AG08396 (cell line): Measurements from ENCODE around the gene IARS1.

ENCODE experiments used
- DNase-seq: peaks from one replicate; pipeline ENCODE4 v3.0.0; 2012; ENCODE audit warnings: low spot score, mixed read lengths

The IARS1 gene

DNA sequence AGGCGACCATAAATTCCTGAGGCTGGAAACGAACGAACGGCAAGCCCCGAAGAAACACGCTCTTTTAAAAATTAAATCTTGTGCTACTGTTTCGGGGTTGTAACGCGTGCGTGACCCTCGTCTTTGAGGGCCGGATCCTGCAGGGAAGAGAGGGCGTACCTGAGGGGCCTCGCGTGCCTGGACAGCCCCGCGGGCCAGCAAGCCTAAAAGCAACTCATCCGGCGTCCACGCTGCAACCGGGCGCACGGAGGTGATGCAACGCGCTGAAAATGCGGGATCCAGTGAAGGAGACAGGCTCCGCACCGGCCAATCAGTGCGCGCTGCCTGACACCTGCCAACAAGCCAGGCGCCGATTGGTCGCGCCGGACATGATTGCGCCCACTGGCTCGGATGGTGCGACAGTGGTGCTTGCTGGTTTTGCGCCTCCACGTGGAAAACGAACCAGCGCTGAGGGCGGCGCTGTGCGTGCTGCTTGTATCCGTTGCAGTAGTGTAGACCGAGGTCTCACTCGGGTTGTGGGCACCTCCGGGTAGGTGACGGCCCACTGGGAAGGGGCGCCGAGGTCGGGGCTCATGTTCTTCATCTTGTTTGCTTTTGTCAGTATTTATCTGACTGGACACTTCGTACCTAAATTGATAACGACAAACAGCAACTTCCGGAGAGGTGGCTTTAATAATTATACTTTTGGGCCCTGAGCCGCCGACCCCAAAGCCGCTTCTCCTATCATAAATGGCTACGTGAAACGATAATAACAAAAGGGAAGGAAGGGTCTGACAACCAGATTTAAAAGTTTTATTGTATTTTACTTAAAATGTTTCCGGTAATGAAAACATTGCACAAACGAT is at the start of gene IARS1:
TSS of gene IARS1 (minus strand) at position 246 of the 845 bp plus-strand sequence. CDS start 4,278 bp downstream, outside the sequence.
- peak; percentile 96 for DNase-seq

DNA sequence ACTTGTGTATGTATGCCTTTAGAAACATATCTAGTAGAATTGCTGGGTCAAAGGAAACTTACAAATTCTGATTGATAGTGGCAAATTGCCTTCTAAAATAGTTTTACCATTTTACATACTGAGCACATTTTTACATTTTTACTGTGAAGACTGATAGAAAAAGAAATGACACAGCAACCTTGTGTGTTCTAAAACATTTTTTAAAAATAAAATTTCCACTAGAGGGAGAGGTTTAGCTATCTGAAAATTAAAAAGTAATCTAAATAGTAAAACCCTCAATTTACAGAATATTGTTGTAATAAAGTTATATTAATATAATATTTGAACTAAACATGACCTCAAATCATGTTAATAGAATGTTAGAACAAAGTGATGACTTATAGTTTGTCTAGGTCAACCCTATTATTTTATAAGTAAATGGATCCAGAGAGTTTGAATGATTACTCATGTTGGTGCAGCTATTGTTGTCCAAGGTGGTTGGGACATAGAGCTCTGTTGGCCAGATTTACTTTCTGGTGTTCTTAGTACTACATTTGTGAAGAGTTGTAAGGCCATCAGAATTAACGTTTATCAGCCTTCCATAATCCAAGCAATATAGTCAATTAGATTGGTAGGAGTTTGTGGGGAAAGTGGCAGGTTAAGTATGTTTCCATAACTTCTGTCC is 49.5 kb upstream of the IARS1 start:
- no peak for DNase-seq

DNA sequence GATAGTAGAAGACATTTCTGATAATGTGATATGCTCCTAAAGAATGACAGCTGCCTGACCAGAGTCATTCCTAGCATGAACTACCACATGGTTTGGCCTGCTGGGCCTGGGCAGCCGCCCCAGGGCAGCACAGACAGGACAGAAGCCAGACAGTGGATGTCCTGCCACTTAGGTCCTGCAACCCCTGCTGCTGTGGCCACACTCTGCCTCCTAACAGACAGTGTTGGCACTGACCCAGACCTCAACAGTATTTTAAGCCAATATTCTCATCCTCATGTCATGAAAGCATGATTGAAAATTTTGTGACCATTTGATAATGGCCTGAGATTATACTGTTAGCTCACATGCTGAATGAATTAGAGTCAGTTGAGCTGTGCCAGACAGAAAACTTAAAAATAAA is 48.1 kb upstream of the IARS1 start:
- no peak for DNase-seq

DNA sequence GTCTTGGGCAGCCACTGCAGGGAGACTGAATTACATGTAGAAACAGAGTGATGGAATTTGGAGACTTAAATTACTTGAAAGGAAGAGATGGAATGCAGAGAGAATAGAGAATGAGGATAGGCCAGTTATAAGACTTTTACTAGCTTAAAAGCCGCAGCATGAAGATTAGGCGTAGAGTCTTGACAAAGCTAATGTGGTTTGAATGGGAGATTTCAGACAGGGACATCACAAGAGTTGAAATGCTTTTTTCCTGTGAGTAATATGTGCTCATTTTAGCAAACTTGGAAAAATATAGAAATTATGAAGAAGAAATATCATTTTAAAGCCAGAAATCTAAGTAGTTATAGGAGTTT is 39.8 kb upstream of the IARS1 start:
- DNase-seq: no peak

DNA sequence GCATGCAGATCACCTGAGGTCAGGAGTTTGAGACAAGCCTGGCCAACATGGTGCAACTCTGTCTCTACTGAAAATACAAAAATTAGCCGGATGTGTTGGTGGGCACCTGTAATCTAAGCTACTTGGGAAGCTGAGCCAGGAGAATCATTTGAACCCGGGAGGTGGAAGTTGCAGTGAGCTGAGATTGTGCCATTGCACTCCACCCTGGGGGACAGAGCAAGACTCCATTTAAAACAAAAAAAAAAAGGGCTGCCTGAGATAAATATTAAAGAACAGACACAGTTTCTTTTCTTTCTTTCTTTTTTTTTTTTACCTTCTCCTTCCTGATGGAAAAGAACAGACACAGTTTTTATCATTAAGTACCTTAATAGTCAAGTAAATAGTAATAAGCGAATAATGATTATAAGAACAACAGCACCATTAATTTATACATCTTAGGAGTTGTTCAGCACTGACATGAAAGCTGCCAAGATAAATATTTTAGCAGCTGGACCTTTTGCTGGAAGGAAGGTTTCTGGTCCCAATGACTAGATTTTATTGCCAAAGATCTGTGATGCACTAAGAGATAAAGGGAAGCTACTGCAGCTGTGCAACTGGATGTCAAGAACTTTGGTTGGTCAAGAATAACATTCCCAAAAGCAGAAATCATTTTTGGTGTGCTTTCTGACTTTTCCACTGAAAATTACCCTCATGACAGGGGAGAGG is 39.2 kb upstream of the IARS1 start:
- DNase-seq: no peak

DNA sequence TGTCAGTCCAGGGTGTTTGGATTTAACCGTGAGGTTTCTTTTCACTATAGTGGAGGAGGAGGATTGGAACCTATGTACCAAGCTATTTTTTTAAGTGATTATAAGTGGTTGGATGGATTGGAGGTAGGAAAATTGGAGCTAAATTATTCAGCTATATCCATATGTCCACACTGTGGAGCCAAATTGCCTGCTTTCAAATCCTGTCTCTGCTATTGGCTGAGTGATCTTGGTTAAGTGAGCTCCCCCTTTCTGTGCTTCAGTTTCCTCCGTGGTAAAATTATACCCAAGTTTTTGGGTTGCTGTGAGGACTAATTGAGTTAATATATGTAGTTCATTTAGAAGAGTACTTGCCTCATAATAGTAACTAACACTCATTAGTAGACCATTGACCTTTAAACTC is 34.7 kb upstream of the IARS1 start:
- peak; percentile 61 for DNase-seq

DNA sequence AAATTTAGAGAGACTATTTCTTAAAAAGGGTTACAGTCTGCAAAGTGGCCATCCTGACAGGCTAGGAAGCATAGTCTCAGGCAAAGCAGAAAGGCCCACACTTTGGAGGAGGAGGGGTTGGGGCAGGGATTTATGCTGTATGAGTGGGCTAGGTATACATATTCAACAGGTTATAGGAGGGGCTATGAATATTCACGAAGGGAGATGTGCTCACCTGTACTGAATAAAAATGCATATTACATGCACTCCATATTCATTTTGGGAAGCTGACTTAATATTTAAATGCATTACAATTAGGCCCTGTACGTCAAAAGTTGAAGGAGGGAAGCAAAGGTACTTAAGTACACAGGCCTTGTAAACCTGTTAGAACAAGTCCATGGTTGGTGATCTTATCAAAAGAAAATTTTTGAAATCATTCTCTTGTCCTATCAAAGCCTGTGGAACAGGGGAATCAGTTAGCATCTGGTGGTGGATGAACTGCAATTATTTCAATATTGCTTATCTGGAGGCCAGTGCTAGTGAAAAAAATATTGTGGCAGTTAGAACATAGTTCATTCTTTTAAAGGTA is 33.9 kb upstream of the IARS1 start:
- no peak for DNase-seq

DNA sequence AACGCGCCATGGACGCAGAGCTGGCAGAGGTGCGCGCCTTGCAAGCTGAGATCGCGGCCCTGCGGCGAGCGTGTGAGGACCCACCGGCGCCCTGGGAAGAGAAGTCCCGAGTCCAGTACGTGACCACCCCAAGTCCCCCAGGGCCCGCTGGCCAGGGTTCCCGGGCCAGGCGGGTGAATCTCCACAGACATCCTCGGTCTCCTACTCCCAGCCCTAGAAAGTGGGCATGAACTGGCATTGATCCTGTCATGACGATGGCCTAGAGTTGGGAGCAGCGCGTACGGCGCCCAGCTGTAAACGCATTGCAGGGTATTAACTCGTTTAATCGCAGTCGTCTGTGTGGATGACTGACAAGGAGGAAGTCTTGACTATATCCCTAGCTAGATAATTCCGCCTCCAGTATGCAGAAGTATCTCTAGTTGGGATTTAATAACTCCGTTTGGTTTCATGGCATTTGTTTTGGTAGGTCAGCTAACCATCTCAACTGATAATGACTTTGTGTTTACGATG is 32.5 kb upstream of the IARS1 start:
- peak; percentile 38 for DNase-seq

DNA sequence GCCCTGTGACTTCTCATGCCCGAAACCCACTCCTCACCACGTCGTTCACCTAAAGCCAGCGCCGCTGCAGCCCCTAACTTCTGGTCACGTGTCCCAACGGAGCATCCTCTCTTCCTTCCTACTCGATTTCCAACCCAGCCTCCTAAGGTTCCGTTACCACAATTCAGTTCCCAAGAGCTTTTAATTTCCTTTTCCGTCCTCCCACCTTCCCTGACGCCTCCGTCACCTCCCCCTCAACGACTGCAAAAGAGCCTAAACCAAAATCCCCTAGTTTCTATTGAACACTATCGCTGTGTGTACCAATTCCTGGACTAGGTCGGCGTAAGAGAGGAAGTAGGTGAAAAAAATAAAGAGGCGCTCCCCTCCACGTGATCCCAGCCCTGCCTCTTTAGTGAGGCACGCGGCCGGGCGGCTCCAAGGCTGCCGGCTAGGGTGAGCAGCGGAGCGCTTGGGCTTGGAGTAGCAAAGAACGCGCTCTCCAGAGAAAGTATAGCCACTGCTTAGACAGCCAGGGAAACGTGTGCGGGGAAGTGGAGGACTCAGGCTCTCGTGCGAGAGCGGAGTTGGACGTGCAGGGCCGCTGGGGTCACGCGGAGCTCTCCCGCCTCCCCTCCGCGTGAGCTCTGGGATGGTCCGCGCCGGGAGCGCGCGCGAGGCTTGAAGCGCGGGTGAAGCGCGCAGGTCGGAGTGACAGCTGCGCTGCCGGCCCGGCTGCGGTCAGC is 31.9 kb upstream of the IARS1 start, which contains the start of the genes CENPP and NOL8:
TSS of gene CENPP (plus strand) at position 685 of the 722 bp plus-strand sequence.
TSS of gene NOL8 (minus strand) at position 82 of the 722 bp plus-strand sequence. CDS start 1,189 bp downstream, outside the sequence.
- DNase-seq: peak; percentile 91

DNA sequence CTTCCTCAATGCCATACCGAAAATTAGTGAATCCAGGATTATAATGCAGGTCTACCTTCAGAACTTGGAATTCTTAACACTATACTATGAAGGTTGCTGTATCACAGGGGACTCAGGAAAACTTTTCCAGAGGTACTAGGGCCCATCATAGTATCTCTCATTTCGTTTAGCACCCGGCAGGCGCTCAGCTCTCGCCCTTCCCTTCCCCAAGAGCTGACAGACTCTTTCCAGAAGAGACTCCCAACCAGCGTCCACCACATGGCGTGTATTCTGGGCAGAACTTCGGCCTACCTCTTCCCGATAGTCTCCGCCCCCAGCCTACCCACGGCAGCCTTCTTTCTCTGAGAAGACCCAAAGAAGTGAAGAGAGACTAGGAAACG is 31.4 kb upstream of the IARS1 start:
- DNase-seq: no peak

DNA sequence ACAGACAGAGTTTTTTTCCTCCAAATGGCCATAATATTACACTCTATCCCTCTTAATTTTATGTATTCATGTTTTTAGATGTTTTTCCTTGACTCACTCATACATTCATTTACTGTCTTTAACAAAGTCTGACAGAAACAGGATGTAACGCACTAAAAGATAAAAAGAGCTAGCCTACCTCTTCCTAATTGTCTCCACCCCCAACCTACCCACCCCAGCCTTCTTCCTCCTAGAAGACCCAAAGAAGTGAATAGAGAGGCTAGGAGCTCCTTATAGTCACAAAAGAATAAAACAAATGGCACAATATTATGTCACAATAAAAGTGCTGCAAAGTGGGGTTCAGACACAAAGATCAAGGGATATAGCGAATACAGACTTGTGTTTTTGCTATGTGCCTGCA is 30.9 kb upstream of the IARS1 start:
- DNase-seq: no peak

DNA sequence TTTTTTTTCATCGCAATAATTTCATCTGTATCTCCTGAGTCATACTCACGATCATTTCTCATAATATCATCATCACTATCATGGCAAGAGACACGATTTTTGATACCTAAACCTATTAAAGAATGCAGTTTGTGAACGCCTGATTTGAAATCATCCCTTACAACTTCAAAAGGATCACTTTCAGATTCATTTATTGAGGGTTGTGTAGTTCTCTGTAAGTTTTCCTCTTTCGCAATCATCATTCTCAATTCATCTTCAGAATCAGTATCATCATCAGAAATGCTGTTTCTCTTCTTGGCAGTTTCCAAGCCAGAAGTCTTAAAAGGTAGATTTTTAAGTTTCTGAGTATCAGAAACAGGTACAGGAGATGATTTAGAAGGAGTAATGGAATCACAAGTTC is 22.0 kb upstream of the IARS1 start:
- DNase-seq: no peak

DNA sequence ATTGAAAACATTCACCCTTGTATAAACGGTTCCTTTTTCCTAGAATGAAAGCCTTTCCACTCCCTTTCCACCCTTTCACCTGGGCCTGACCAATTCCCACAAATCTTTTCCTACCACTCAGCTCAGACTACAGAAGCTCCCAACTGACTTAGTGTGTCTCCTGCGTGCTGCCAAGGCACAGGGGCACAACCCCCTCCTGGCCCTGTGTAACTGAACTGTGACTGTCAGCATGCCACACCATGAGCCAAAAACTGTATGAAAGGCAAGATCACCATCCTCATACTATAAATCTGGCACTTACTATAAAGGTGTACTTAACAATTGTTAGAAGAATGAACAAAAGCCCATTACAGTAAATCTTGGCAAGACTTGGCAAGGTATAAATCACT is 20.1 kb upstream of the IARS1 start:
- no peak for DNase-seq

DNA sequence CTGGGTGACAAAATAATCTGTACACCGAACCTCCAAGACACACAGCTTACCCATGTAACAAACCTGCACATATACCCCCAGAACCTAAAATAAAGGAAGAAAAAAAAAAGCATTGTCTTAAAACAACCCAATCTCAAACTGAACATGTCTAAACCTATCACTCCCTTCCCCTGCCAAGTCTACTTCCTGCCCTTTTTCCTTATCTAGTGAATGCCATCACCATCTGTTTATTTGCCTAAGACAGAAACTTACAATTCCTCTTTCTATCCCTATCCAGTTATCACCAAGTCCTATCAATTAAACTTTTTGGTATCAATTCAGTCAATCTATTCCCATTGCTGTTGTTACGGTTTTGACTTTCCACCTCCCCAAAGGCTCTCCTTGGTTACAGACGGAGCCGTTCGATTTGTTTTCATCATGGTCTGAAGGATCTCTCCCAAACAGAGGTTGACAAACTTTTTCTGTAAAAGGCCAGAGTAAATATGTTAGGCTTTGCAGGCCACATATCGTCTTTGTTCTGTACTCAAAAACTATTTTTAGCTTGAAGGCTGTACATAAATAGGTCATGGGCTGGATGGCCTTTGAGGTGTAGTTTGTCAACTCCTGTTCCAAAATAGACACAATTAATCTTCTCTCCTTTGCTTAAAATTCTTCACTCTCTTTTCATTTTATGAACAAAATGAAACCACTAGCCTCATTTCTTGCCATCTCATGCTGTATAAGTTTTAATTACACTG is 19.6 kb upstream of the IARS1 start:
- no peak for DNase-seq

DNA sequence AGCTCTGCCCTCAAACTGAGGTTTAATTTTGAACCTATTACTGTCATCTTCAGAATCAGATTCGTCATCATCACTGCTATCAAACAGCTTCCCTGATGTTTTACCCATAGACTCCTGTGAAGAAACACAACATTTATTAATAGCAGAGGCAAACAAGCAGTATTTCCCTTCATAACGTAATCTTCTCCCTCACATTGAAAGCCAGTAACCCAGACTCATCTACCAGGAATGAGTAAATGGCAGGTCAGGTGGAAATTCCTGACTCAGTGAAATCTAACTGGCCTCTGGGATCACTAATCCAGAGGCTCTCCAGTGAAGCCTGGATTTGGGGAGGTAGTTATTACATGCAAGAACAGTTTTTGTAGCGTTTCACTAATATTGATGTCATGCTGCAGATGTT is 17.1 kb upstream of the IARS1 start:
- DNase-seq: no peak

DNA sequence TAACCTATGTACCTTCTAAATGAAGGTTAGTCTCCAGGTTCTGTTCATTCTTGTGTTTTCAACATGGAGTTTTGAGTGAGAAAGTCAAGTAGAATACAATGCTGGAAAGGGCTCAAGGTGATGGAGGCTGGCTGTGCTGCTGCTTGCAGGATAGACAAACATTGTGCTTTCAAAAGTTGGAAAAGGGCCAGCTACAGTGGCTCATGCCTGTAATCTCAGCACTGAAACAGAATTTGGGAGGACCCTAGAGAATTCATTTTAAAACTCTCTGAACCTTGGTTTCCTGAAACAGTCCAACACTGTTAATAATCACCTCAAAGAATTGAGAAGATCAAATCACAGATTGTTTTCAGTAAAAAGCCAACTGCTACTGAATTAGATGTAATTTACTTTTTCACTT is 15.4 kb upstream of the IARS1 start:
- no peak for DNase-seq

DNA sequence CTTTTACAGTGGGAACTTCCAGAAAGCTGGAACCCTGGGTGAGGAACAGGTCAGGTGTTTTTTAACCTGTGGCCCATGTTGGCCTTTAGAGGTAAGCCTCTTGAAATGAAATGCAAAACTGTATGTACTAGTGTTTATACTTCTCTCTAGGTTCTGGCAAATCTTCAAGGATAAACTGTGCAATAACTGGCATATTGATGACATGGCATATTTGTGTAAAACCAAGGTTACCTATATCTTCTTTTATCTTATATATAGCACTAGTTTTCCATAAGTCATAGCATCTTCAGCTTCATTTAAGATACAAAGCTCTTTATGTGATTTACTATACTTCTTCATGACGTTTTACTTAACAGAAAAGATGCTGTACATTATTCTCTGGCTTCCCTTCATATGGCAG is 7.4 kb upstream of the IARS1 start:
- no peak for DNase-seq

DNA sequence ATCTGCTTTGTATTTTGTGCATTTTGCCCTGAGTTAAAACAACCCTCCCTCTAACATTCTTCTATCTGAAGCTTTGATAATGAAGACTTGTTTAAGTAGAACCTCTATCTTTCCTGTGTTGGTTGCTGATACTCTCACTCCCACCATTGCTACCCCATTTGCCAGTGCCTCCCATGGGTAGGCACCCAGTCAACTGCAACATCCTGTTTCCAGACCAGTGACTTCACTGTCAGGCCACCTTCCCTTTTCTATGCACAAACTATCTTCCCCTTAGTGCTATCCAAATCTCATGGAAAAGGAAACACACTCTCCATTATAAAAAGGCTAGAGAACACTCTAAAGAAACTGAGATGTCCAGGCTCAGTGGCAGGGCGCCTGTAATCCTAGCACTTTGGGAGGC is 5.6 kb upstream of the IARS1 start:
- no peak for DNase-seq

DNA sequence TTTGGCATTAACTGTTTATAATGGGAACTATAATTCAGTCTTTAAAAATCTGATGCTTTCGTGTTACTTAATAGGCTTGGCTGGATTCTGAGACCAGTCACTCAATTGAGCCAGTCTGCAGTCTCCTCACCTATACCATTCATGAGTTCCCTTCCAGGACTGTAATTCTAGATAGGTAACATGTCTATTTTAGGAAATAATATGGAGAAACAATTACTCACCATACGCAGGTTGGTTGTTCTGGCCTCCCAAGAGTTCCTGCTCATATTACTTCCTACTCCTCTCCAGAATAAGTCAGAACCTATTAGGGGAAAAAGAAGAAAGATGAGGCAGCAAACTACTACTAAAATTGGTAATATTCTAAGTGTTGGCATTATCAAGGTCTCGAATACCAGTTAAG is 4.5 kb upstream of the IARS1 start:
- no peak for DNase-seq

DNA sequence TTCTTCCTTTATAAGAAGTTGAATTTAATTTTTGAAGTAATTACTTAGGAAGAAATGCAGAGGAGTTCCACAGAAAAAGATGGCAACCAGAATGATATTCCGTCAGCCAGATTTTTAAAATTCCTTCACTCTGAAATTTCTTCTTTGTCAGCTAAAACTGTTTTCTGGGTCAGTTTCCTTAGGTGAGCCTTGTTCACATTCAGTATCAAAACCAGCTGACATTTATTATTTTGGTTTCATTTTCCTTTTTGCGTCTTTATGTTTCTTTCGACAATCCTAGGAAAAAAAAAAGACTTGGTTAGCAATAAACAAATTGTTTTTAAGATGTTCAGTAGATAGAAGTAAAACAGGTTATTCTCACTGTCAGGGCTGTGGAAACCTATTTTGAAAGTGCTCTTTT is 4.1 kb upstream of the IARS1 start:
- DNase-seq: no peak

DNA sequence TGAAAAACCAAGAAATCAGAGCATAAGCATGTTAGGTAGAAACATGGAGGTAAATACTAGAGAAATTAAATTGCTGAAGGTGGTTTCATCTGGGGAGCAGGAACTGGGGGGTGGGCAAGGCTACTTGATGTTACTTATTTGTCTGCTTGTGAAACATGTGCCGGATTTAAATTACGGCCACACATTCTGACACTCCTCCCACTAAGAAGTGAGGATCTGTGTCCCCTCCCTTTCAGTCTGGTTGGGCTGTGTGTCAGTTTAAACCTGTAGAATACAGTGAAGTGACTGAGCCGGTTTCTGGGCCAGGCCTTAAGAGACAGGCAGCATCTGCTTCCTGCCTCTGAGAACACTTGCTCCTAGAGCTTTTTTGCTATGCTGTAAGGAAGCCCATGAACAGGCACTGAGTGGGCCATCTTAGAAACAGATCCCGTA is 2.3 kb upstream of the IARS1 start:
- no peak for DNase-seq
